RWPE1 (cell line): ENCODE measurements around the gene RAB18.
"Not testable (repeated sequence)": the region's sequence is repeated elsewhere in the genome, so short reads cannot be mapped to it uniquely, and the experiment has no call there.

Source experiments
- CTCF ChIA-PET: fragments of 350-600 bp; sonication (Branson Sonifier 250); formaldehyde crosslinking; extraction: SDS; loops from one replicate; lab custom pipeline; 2021; lab: Yijun Ruan, JAX
- POLR2A ChIA-PET: fragments of 400-600 bp; formaldehyde crosslinking; extraction: SDS; loops from one replicate; lab custom pipeline; 2020; ENCODE audit warnings: antibody characterized with exemption; ENCODE audit not compliant: low non-redundant PET; lab: Yijun Ruan, JAX
- DNase-seq: peaks from one replicate; pipeline ENCODE4 v3.0.0; 2012; ENCODE audit warnings: low spot score
- H3K27ac ChIP-seq: fragments of 450-650 bp; 2 replicates; pipeline ENCODE4 v1.5.1; 2017
- CTCF ChIP-seq: fragments of 450-650 bp; conservative IDR thresholded peaks from 2 replicates; pipeline ENCODE4 v1.5.1; 2017; ENCODE audit warnings: low read depth, mild to moderate bottlenecking

The RAB18 gene

GRCh38 chr10:27568196-27569175 is 64.4 kb downstream of the RAB18 start:
- H3K27ac ChIP-seq: no peak overlapping the region
- POLR2A ChIA-PET: no interaction called here
- no peak for DNase-seq
- CTCF ChIA-PET: interaction anchor here (0.6 kb wide), 1 partner anchor 112 kb away, joined by 3 read pairs; no protein-coding TSS in a partner anchor
- TF ChIP-seq CTCF: no peak

- H3K27ac ChIP-seq: no peak overlapping the region
- ChIA-PET CTCF (interaction anchor here (0.5 kb wide), 1 partner anchor 1031 kb away, joined by 3 read pairs; no protein-coding TSS in a partner anchor), POLR2A (no interaction called here)
- no peak for DNase-seq
- TF ChIP-seq CTCF: no peak
Measured at GRCh38 chr10:27569946-27570345, 65.8 kb downstream of the RAB18 start.

- H3K27ac ChIP-seq, POLR2A ChIA-PET, CTCF ChIA-PET, DNase-seq: not testable (repeated sequence)
Measured at GRCh38 chr10:27577038-27577437, 72.9 kb downstream of the RAB18 start.

GRCh38 chr10:27578316-27578715 is 74.2 kb downstream of the RAB18 start:
- no peak overlapping the region for H3K27ac ChIP-seq
- no peak for DNase-seq
- POLR2A ChIA-PET: no interaction called here
- CTCF ChIA-PET: no interaction called here
- TF ChIP-seq CTCF: no peak

DNA sequence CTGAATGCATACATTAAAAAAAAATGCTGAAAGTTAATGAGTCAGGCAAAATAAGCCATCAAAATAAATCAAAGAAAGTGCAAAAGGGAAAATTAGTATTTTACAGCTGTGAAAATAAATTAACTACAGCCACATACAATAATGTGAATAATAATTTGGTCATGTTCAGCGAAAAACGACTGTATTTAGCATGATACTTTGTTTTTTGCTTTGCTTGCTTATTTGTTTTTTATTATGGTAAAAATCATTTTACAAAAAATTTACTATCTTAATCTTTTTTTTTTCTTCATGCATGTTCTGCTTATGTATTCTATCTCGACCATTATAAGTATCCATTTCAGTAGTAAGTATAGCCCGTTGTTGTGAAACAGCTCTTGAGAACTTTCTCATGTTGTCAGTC is 77.1 kb downstream of the RAB18 start:
- CTCF ChIA-PET: no interaction called here
- DNase-seq: no peak
- H3K27ac ChIP-seq: no peak overlapping the region
- TF ChIP-seq CTCF: no peak
- POLR2A ChIA-PET: no interaction called here

DNA sequence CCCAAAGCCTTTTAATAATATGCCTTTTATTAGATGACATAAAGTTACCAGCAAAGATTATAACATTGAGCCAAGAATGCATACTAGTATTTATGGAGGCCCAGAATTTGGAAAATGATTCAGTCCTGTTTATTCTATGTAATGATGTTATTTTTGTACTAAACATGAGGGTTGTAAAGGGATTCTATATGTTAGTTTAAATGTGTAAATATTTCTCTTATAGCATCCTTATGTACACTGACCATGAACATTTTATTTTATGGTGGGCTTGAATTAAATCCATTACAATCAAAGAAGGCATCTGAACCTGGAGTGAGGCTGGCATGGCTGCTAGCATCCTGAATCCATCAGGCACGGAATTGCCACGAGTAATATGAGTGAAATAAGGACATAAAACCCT is 80.2 kb downstream of the RAB18 start:
- DNase-seq: no peak
- TF ChIP-seq CTCF: no peak
- H3K27ac ChIP-seq: no peak overlapping the region
- CTCF ChIA-PET: interaction anchor here (0.7 kb wide), 1 partner anchor 43 kb away, joined by 3 read pairs; no protein-coding TSS in a partner anchor
- POLR2A ChIA-PET: no interaction called here
